Effector CD8-positive, alpha-beta T cell (primary cell): ENCODE measurements around the gene NUSAP1.
"Not testable (repeated sequence)": the region's sequence is repeated elsewhere in the genome, so short reads cannot be mapped to it uniquely, and the experiment has no call there.

Experiments
- DNase-seq: peaks from one replicate; lab custom pipeline; 2025; lab: John Stamatoyannopoulos, UW

Gene NUSAP1

GRCh38 chr15:41411441-41411840 is 78.8 kb downstream of the NUSAP1 start:
- DNase-seq = no peak

GRCh38 chr15:41416128-41416741 is 83.6 kb downstream of the NUSAP1 start:
- DNase-seq = no peak

GRCh38 chr15:41416742-41417417 is 84.2 kb downstream of the NUSAP1 start, which contains the start of gene RTF1:
Gene RTF1, plus strand, starts transcription at chr15:41417095. Its CDS starts 21 bp downstream, at chr15:41417116.
- peak; percentile 93 for DNase-seq

GRCh38 chr15:41417418-41418195 is 84.9 kb downstream of the NUSAP1 start:
- DNase-seq = no peak

- no peak for DNase-seq
These were observed 91.4 kb downstream of the NUSAP1 start for GRCh38 chr15:41423979-41424659.

GRCh38 chr15:41424809-41425208 is 92.1 kb downstream of the NUSAP1 start:
- DNase-seq = no peak

- DNase-seq = not testable (repeated sequence)
These were observed 93.2 kb downstream of the NUSAP1 start for GRCh38 chr15:41425907-41426306.

- DNase-seq = no peak
These were observed 96.6 kb downstream of the NUSAP1 start for GRCh38 chr15:41429003-41429890.
